DND-41 (cell line): ENCODE measurements around the gene LMX1B.

Experiments used
- ATAC-seq: fragments of 200-7000 bp; cut with Tn5 transposase; 3 replicates; pipeline ENCODE4 v1.9.1; 2021; ENCODE audit warnings: low read depth; ENCODE audit not compliant: insufficient read depth
- DNase-seq: peaks from one replicate; pipeline ENCODE4 v3.0.0-alpha.2; 2020
- H2AFZ ChIP-seq: 2 replicates; pipeline ENCODE4 v1.6.0; 2012; ENCODE audit warnings: low read depth, low read length
- H3K27ac ChIP-seq: 2 replicates; pipeline ENCODE4 v1.5.1; 2012; ENCODE audit warnings: low read length, inconsistent platforms
- H3K27me3 ChIP-seq: fragments of 200-600 bp; sonication (generic); 2 replicates; pipeline ENCODE4 v1.6.0; 2012; ENCODE audit warnings: low read length, mild to moderate bottlenecking, inconsistent platforms; ENCODE audit not compliant: insufficient read depth, poor library complexity
- H3K36me3 ChIP-seq: 2 replicates; pipeline ENCODE4 v1.5.1; 2012; ENCODE audit warnings: low read length, inconsistent platforms; ENCODE audit not compliant: insufficient read depth
- H3K4me1 ChIP-seq: 2 replicates; pipeline ENCODE4 v1.5.1; 2012; ENCODE audit warnings: mild to moderate bottlenecking, low read length; ENCODE audit not compliant: insufficient read depth
- H3K4me2 ChIP-seq: 2 replicates; pipeline ENCODE4 v1.6.0; 2012; ENCODE audit warnings: mild to moderate bottlenecking, moderate library complexity, low read length, inconsistent platforms; ENCODE audit not compliant: insufficient read depth
- H3K4me3 ChIP-seq, 2 experiments: fragments of 200-600 bp in 1 of 2; shearing (Covaris generic) in 1 of 2; 2 replicates each; pipeline ENCODE4 v1.5.1; 2012 to 2016; ENCODE audit warnings: inconsistent platforms in 2 of 2, low read length in 2 of 2, mild to moderate bottlenecking in 2 of 2, low read depth in 1 of 2, moderate library complexity in 1 of 2
- H3K79me2 ChIP-seq: 2 replicates; pipeline ENCODE4 v1.6.0; 2012; ENCODE audit warnings: low read length, inconsistent platforms; ENCODE audit not compliant: insufficient read depth
- H3K9ac ChIP-seq: 2 replicates; pipeline ENCODE4 v1.6.0; 2012; ENCODE audit warnings: low read depth, mild to moderate bottlenecking, inconsistent platforms, low read length, moderate library complexity
- H3K9me3 ChIP-seq: 2 replicates; pipeline ENCODE4 v1.5.1; 2012; ENCODE audit warnings: low read length, moderate library complexity, mild to moderate bottlenecking, inconsistent platforms; ENCODE audit not compliant: insufficient read depth, severe bottlenecking
- H4K20me1 ChIP-seq: 2 replicates; pipeline ENCODE4 v1.6.0; 2012; ENCODE audit warnings: low read length; ENCODE audit not compliant: insufficient read depth
- EZH2 ChIP-seq: IDR thresholded peaks from 3 replicates; pipeline ENCODE4 v1.6.1; 2012; ENCODE audit warnings: borderline replicate concordance, low read depth, mild to moderate bottlenecking, moderate library complexity, low read length, inconsistent platforms; ENCODE audit not compliant: severe bottlenecking
- TF ChIP-seq, protein P1 (sequence below): IDR thresholded peaks from 2 replicates; pipeline ENCODE4 v1.5.1; 2012; ENCODE audit warnings: borderline replicate concordance, low read length, moderate library complexity, mild to moderate bottlenecking; ENCODE audit not compliant: poor library complexity, severe bottlenecking; ENCODE audit errors: extremely low read depth

Gene LMX1B

GRCh38 chr9:126635061-126635460, 21.3 kb downstream of the LMX1B start:
- H4K20me1 ChIP-seq: peaks cover 4% of the 10 kb centered on the region; the same call in 1 of the 2 replicates
- DNase-seq (no peak), ATAC-seq (no peak)
- H2AFZ ChIP-seq: no peak overlapping the region
- H3K79me2 ChIP-seq: no peaks in the 10 kb centered on the region
- H3K36me3 ChIP-seq: no peaks in the 10 kb centered on the region
- no peaks in the 10 kb centered on the region for H3K9me3 ChIP-seq
- peaks cover 3% of the 10 kb centered on the region for H3K27me3 ChIP-seq
- no peaks in the 10 kb centered on the region for H3K4me1 ChIP-seq
- H3K9ac ChIP-seq: no peak overlapping the region
- TF ChIP-seq EZH2: no peak
- TF ChIP-seq, protein P1, sequence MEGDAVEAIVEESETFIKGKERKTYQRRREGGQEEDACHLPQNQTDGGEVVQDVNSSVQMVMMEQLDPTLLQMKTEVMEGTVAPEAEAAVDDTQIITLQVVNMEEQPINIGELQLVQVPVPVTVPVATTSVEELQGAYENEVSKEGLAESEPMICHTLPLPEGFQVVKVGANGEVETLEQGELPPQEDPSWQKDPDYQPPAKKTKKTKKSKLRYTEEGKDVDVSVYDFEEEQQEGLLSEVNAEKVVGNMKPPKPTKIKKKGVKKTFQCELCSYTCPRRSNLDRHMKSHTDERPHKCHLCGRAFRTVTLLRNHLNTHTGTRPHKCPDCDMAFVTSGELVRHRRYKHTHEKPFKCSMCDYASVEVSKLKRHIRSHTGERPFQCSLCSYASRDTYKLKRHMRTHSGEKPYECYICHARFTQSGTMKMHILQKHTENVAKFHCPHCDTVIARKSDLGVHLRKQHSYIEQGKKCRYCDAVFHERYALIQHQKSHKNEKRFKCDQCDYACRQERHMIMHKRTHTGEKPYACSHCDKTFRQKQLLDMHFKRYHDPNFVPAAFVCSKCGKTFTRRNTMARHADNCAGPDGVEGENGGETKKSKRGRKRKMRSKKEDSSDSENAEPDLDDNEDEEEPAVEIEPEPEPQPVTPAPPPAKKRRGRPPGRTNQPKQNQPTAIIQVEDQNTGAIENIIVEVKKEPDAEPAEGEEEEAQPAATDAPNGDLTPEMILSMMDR: no peak
- H3K4me2 ChIP-seq: no peak overlapping the region
- H3K27ac ChIP-seq: no peak overlapping the region
- no peak overlapping the region for H3K4me3 ChIP-seq

DNA sequence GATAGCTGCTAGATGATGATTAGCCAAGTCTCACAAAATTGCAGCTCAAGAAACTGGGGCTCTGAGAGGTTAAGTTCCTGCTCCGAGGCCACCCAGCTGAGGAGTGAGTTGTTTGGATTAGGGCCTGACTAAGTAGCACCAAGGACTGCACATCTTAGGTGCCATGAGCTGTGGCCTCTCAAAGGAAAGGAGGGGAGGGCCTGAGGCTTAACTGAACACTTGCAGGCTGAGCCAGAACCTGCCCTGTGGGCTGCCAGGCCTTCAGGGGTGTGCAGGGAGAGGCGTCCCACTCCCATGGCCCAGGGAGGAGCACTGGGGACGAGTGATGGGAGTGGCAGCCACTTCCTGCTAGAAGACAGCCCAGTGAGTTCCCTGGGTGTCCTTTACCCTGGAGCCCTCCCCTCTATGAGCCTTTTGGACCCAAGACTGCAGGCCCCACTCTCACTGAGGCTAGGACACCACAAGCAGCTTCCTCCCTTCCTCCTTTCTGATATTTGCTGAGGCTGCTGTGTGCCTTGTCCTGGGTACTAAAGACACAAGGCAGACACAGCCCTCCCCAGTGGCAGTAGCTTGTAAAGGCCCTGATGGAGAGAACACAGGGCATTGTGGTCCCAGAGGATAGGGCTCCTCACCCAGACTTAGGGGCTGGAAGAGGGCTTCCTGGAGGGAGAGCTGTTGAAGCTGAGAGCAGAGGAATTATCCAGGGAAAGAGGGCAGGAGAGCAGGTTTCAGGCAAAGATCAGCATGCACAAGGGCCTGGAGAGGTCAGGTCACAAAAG, 22.1 kb downstream of the LMX1B start:
- Histone ChIP-seq H3K36me3 (no peaks in the 10 kb centered on the region), H2AFZ (no peak overlapping the region), H3K9me3 (no peaks in the 10 kb centered on the region), H3K27ac (no peak overlapping the region), H3K4me2 (no peak overlapping the region), H4K20me1 (peaks cover 4% of the 10 kb centered on the region; the same call in 1 of the 2 replicates), H3K4me1 (no peaks in the 10 kb centered on the region), H3K9ac (no peak overlapping the region), H3K4me3 (no peak overlapping the region), H3K79me2 (no peaks in the 10 kb centered on the region), H3K27me3 (peaks cover 4% of the 10 kb centered on the region)
- DNase-seq: no peak
- TF ChIP-seq, protein P1: no peak
- no peak for TF ChIP-seq EZH2
- no peak for ATAC-seq

DNA sequence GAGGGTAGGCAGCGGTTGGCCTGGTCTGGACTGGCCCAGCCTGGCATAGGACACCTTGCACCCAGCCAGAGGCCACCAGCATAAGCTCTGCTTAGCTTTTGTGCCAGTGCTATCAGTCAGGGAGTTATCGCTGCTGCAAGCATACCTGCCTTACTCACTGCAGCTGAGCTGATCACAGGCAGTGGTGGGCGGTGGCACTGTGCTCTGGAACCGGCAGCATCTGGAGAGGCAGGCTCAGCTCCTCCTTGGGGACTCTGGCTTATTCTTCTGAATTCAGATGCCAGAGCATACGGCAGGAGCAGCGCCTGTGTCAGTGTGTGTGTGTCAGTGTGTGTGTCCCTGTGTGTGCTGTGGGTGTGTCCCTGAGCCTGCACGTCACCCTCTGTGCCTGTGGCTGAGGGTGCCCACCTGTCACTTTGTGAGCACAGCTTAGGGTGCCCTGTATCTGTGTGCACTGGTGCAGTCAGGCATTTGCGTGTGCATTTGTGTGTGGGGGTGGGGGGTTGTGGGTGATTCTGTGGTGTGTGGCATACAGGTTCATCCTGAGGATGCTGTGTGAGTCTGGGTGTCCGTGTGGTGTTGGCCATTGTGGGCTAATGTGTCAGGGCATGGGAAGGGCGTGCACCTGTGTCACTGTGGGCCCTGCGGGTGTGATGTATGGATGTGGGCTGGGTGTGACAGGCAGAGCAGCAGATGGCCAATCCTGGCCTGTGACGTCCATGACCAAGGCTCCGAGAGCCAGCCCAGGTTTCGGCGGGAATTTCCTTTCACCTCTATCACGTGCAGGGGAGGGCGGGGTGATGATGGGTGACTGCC, 23.5 kb downstream of the LMX1B start:
- no peaks in the 10 kb centered on the region for H3K36me3 ChIP-seq
- TF ChIP-seq, protein P1: no peak
- no peak for TF ChIP-seq EZH2
- DNase-seq: no peak
- no peak overlapping the region for H3K4me3 ChIP-seq
- H3K9ac ChIP-seq: no peak overlapping the region
- no peaks in the 10 kb centered on the region for H3K79me2 ChIP-seq
- H3K27me3 ChIP-seq: peaks cover 13% of the 10 kb centered on the region
- peaks cover 8% of the 10 kb centered on the region; the same call in 1 of the 2 replicates for H4K20me1 ChIP-seq
- H3K4me1 ChIP-seq: no peaks in the 10 kb centered on the region
- no peaks in the 10 kb centered on the region for H3K9me3 ChIP-seq
- H3K27ac ChIP-seq: no peak overlapping the region
- no peak overlapping the region for H3K4me2 ChIP-seq
- no peak overlapping the region for H2AFZ ChIP-seq
- ATAC-seq: no peak
